ENCODE data around the gene STUB1.

STUB1 gene

DNA sequence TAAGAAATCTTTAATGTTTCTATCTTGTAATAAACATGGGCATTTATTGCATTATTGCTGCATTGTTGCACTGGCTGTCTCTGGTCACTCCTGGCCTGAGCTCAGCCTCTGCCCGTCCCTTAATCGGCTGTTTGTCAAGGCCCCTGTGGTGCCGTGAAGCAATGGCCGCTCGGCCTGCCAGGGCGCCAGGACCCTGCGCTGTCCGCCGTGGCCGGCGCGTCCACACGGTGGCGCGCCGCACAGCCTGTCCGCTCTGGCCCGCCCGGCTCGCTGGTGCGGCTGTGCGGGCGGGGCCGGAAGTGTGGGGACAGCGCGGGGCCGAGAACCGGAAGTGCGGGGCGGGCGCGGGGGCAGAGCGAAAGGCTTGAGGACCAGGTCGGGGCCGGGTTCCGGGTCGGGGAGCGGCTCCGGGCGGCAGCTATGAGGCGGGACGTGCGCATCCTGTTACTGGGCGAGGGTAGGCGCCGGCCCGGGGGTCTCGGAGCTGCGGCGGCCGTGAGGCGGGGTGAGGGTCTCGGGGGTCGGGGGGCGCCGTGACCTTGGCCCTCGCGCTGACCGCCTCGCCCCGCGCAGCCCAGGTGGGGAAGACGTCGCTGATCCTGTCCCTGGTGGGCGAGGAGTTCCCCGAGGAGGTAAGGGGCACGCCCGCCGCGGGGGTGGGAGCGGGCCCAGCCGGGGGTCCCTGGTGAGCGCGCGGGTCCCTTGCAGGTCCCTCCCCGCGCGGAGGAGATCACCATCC is 12.3 kb upstream of the STUB1 start, which contains the start of gene RHOT2:
Gene RHOT2, plus strand, starts transcription at position 353 of the 739 bp plus-strand sequence. Its CDS starts 68 bp downstream, at position 421.
- DNase-seq, result peak; percentile 91

DNA sequence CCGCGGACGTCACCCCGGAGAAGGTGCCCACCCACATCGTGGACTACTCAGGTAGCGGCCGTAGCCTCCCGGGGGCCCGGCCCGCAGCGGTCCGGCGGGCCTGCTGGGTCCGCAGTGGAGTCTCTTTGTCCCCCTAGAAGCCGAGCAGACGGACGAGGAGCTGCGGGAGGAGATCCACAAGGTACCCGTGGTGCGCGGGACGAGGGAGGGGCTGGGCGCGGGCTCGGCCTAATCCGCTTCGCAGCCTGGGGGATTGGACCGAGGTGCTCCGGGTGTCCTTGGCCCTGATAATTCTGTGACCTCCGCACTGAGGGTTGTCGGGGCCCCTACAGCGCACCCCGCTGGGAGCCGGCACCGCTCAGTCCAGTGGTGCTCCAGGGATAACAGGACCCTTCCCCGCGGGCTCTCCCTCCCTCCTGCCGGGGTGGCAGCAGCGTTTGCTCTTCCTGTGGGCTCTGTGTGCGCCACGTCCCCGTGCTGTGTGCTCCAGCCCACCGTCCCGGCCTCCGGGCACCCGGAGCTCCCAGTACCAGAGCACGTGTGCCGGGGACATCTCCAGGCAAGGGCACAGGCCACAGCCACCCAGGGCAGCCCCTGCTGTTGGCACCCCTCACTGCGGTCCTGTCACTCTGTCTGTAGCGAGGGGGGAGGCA is 11.6 kb upstream of the STUB1 start:
- DNase-seq, result no peak

- DNase-seq, result no peak
Observed at GRCh38 chr16:669666-670065, 10.5 kb upstream of the STUB1 start.

DNA sequence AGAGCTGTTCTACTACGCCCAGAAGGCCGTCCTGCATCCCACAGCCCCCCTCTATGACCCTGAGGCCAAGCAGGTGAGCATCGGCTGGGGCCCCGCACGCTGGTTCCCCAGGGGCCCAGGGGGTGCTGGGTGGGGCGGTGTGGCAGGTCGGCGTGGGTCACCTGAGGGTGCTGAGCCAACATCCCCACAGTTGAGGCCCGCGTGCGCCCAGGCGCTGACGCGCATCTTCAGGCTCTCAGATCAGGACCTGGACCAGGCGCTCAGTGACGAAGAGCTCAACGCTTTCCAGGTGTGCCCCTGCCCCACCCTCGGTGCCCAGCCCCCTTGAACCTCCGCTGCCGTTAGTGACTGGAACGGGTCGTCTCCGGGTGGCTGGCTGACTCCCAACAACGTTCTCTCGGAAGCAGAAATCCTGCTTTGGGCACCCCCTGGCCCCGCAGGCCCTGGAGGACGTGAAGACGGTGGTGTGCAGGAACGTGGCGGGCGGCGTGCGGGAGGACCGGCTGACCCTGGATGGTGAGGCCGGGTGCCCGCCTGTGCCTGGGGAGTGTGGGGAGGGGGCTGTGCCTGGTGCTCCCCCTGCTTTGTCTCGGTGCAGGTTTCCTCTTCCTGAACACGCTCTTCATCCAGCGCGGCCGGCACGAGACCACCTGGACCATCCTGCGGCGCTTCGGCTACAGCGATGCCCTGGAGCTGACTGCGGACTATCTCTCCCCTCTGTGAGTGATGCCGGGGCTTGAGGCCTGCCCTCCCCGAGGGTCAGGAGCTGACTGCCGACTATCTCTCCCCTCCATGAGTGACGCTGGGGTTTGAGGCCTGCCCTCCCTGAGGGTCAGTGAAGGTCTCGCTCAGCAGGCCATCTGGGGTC is 9.5 kb upstream of the STUB1 start:
- DNase-seq, result no peak

DNA sequence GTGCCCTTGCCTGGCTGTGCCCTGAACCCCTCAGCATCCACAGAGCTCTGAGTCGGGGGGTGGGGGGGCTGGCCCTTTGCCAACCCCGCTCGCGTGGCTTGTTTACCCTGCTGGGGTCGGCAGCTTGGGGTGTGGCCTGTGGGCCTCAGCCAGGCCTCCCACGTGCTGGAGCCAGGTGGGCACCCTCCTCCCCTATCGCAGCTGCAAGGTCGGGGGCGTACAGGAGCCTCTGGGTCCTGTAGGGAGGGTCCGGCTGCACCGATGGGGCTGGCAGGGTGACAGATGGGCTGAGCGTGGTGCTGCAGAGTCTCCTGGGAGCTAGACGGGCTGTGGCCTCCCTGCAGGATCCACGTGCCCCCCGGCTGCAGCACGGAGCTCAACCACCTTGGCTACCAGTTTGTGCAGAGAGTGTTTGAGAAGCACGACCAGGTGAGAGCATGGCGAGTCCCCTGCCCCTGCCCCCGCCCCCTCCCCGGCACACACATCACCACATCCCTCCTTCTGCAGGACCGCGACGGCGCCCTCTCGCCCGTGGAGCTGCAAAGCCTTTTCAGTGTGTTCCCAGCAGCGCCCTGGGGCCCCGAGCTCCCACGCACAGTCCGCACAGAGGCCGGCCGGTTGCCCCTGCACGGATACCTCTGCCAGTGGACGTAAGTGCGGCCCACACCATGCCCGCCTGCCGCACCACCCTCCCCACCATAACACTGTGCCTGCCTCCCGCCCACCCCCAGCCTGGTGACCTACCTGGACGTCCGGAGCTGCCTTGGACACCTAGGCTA is 8.7 kb upstream of the STUB1 start:
- no peak for DNase-seq

GRCh38 chr16:672371-672770 is 7.8 kb upstream of the STUB1 start:
- DNase-seq, result no peak

DNA sequence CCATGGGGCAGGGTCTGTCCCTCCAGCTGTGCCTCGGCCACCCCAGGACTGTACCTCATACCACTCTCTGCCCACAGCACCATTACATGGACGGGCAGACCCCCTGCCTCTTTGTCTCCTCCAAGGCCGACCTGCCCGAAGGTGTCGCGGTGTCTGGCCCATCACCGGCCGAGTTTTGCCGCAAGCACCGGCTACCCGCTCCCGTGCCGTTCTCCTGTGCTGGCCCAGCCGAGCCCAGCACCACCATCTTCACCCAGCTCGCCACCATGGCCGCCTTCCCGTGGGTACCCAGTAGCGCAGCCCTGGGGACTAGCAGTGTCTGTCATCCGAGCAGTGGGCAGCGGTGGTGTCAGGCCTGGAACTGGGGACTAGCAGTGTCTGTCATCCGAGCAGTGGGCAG is 7.4 kb upstream of the STUB1 start:
- no peak for DNase-seq

DNA sequence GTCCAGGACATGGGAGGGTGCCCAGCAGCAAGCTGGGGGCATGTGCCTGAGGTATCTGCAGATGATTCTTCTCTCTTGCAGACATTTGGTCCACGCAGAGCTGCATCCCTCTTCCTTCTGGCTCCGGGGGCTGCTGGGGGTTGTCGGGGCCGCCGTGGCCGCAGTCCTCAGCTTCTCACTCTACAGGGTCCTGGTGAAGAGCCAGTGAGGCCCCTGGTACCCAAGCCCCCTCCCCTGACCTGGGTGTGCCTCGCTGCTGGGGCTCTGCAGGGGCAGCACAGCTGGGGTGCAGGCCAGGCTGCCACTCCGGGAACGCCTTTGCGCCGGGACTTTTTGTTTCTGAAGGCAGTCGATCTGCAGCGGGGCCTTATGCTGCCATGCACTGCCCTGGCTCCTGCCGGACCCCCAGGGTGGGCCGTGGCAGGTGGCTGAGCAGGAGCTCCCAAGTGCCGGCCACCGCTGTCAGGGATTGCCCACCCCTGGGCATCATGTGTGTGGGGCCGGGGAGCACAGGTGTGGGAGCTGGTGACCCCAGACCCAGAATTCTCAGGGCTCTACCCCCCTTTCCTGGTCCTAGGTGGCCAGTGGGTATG is 6.7 kb upstream of the STUB1 start:
- DNase-seq, result no peak

DNA sequence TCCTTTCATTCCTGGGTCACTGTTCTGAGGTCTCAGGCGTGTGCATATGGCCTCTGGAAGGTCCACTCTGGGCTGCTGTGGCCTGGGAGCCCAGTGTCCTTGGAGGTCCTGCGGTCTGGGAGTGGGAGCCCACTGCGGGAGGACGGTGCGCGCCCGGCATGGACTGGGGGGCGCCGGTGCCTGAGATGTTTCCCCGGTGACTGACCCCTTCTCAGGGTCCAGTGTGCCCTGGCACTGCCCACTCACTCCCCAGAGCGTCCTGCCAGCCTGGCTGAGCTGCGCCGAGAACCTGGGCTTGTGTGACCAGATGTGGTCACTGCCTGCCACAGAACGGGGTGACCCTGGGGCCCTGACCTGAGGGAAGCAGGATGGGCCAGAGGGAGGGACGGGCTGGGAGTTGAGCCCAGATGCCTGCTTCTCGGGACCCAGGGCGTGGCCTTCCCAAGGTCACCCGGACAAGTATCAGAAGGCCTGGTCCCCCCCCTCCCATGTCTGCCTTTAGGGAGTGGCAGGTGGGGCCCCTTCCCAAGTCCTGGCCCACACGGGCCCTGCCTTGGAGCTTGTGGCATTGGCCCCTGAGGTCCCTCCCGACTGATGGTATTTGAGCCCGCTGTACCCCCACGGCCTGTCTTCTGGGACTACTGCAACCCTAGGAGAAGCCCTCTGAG is 5.9 kb upstream of the STUB1 start:
- DNase-seq, result no peak

- peak; percentile 44 for DNase-seq
Observed at GRCh38 chr16:674968-675883, 5.0 kb upstream of the STUB1 start, which contains the start of gene RHBDL1. Gene RHBDL1, plus strand, starts transcription at chr16:675671. Its CDS starts 120 bp downstream, at chr16:675791.

GRCh38 chr16:675884-676564 is 4.2 kb upstream of the STUB1 start:
- no peak for DNase-seq

GRCh38 chr16:676565-676902 is 3.7 kb upstream of the STUB1 start:
- no peak for DNase-seq

DNA sequence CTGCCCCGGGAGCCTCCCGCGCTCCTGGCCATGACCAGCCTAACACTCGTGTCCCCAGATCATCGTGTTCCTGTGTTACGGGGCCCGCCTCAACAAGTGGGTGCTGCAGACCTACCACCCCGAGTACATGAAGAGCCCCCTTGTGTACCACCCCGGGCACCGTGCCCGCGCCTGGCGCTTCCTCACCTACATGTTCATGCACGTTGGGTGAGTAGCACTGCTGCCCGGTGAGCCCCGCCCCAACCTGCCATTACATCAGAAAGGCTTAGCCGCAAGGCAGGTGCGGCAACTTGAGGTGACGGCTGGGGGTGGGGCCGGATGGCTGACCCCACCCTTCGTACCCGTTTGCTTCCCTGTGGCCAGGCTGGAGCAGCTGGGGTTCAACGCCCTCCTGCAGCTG is 3.3 kb upstream of the STUB1 start:
- no peak for DNase-seq

- DNase-seq, result no peak
Observed at GRCh38 chr16:677316-678190, 2.7 kb upstream of the STUB1 start.

GRCh38 chr16:678209-678857 is 1.9 kb upstream of the STUB1 start:
- DNase-seq, result no peak

DNA sequence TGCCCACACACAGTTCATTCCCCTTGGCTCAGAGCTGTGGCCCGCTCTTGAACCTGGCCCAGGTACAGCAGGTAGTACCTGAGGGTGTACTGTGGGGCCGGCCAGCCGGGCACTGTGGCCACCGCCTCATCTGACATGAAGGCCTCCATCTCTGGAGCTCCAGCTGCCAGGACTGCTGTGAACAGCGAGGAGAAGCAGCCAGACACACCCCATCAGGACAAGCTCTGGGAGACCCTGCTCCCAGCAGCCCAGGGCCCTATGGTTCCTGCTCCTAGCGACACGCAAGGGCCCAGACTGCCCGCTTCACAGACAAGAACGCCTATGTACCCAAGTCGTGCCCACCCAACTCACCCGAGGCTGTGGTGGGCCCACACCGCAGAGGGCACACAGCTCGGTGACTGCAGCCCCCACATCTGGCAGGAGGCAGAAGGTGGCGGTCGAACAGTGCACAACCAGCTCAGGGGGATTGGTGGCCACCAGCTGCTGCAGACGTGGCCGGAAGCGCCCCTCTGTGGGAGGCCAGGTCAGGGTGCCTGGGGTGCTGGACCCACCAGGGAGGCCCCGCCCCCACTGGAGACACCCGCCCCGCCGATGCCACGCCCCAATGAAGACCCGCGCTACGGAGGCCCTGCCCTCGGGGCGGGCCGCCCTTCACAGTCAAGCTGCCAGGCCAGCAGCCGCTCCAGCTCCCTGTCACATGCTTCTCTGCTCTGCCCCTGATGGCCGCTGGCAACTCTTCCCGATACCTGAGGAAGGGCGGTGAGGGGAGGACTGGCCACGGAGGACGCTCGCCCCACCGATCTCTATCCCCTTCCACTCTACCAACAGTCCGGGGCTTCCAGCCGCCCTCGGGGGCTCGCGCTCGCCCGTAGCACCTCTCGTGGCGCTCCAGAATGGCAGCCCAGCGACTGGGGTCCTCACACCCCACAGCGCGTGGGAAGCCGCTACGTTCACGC is 1.1 kb upstream of the STUB1 start:
- DNase-seq, result peak; percentile 66

GRCh38 chr16:680625-680945 is 375 bp downstream of the STUB1 start:
- no peak for DNase-seq
